ELR (cell line): ENCODE measurements around the gene HTRA2.
"Not testable (repeated sequence)": the region's sequence is repeated elsewhere in the genome, so short reads cannot be mapped to it uniquely, and the experiment has no call there.

Experiments
- DNase-seq: peaks from one replicate; pipeline ENCODE4 v3.0.0-alpha.2; 2015; ENCODE audit warnings: low read depth

The HTRA2 gene

DNA sequence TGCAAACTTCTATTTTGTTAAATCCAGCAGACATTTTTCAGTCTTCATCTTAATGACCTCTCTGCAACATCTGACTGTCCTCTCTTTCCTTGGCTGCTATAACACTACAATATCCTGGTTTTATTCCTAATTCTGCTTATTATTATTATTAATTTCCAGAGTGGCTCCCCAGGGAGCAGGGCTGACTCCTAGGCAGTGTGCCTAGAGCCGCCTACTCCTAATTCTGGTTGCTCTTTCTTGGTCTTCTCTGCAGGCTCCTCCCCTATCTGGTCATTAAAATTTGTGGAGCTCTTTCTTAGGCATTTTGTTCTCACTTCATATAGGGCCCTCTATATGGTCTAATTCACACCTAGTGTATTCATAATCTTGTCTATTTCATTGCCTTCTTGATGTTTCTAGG, 13.2 kb downstream of the HTRA2 start:
- DNase-seq: no peak

DNA sequence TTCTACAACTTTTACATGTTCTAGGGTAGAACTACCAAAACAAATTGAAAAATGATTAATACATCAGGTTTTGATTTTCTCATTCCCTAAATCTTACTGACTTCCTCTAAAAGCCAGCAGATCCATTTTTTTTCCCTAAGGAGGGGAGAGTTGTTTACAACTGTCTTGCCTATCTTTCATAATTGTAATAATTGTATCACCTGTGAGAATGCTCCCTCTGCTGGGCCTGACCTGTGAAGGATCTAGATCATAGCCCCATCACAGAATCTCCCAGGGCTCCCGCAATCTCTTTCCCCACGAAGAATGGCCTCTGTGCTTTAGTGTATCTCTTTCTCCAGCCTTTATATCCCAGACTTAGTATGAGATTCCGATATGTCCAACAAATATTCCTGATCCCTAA, 14.9 kb downstream of the HTRA2 start:
- DNase-seq: peak; percentile 31

DNA sequence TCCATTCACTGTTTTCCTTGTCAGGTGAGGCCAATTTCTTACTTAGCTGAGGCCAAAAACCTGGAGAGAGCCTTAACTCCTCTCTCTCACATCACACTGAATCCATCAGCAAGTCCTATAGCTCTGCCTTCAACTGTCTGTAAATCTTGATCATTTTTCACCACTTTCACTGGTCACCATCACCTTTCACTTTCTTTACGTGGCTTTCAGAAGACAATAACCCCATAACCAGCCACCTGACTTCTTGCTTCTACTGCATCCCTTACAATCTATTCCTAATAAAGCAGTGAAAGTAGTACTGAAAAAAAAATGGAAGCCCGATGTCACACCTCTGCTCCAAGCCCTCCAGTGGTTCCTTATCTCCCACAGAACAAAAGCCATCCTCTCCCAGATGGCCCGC, 16.3 kb downstream of the HTRA2 start:
- DNase-seq: no peak

DNA sequence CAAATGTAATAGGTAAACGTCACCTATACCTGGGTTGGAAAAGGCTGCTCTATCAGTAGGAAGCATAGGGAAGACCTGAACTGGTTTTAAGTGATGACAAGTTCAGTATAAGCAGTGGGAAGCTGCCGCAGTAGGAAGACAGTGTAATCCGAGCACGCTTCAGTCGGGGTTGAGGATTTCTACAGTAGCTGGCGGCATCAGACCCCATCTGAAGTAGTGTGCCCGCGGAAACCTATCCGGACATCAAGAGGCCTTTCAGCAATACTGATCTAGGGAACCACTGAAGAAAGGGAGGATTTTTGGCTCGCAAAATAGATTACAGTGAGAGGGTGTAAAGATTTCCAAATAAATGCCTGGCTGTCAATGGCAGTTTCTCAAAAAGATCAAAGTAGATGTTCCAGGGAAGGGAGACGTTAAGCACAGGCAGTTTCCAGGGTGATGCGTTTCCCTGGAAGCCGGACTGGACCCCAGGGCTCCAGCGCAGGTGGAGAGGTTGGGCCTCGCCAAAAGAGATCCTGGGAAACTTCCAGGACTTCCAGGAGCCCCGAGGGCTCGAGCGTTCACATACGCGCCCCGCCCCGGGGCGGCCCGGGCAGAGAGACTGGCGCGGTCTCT, 18.7 kb downstream of the HTRA2 start:
- DNase-seq: no peak

DNA sequence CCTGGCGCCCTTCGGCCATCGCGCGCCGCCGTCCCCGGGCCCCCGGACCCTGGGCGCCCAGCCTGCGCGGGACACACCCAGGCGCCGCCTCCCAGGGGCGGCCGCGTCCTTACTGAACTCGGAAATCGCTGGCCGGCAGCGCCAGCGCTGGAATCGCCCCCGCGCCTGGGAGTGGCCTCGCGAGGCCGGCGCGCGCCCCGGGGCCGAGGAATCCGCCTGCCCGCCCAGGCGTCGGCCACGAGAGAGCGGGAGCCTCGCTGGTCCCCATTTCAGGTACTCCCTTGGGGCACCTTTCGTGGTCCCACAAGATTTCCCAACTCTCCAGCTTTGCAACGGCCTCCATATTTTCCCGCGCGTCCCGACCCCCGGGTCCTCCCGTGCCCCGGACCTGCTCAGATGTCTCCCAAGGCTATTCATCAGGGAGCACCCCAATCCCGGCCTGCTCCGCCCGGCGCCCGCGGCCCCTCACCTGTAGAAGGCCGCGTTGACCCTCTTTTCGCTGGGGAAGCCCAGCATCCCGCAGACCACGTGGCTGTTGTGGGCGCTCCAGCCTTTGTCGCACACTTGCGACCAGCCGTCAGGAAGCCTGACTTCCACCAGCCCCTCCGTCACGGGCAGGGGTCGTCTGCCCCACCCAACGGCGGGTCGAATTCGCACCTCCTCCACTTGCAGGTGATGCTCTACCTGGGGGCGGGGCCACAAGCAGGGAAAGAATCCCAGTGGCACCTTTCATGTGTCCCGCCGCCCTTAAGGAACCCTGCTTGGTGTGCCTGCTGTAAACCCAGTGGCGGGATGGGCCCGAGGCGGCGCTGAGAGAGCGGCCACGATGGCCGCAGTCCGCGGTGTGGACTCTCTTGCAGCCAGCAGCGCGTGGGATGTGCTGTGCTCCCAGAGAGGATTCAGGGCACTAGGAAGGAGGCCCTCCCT, 19.4 kb downstream of the HTRA2 start:
- DNase-seq: peak; percentile 80

DNA sequence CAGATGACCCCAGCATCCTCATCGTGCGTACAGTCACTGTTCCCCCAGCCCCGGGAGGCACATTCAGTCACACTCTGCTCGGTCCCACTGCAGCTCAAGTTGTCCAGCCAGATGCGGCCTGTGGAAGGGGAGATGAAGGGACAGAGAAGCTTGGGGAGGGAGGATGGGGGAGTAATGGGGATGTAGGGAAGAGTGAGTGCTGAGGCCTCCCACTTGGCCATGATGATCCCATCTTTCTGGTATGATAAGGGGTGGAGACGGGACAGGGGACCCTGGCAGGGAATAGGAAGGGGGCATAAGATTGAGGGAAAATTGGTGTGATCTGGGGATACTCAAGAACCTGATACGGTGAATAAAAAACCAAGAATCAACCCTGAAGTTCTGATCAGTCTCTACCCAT, 20.5 kb downstream of the HTRA2 start:
- DNase-seq: no peak

DNA sequence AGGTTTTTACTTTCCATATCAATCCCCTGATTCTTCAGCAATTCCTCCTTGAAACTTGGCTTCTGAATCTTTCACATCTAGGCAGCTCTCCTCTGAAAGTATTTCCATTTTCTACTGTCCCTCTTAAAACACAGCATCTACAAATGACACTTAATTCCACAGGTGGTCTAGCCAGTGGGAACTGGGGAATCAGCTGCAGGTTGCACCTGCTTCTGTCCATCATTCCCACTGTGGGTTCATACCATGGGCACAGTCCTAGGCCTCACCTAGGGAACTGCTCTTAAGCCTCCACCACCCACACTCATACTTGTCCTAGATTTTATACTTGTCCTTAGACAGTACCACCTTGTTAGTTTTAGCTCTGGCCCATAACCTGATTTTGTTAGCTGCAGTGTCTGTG, 21.8 kb downstream of the HTRA2 start:
- DNase-seq: no peak

DNA sequence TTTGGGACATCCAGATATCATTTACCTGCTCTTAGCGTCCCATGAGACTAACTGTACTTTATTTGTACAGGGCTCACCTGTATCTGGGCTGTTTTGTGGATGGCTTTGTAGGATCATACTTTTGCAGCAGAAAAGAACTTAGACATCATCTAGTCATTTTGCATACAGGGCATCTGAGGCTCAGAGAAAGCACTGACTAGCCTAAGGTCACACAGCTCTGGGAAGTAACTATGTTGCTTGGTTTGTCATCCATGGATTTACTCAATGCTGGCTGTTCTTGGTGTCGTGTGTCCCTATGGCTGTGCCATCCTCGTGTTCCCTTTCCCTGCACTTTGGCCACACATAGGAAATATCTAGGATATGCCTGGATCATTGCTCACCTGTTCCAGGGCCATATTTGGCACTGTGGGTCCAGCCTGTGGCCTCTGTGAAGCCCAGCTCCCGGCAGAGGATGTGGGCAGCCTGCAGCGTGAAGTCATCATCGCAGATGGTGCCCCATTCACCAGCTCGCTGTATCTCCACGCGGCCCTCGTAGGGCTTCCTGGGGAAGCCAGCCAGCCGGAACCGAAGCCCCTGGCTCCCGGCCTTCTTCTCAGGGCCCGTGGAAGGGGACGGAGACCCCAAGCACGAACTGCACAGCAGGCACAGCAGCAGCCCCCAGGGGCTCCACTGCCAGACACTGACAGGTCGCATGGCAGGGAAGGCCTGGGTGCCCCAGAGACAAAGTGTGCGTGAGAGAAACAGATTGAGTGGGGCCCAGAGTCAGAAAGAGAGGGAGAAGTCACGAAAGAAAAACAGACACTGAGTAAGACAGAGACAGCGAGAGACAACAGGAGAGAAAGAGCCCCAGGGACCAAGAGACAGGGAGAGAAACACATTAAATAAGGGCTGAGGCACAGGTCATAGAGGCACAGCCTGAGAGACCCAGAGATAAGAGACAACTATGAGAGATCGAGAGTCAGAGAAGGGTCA, 22.5 kb downstream of the HTRA2 start:
- no peak for DNase-seq

DNA sequence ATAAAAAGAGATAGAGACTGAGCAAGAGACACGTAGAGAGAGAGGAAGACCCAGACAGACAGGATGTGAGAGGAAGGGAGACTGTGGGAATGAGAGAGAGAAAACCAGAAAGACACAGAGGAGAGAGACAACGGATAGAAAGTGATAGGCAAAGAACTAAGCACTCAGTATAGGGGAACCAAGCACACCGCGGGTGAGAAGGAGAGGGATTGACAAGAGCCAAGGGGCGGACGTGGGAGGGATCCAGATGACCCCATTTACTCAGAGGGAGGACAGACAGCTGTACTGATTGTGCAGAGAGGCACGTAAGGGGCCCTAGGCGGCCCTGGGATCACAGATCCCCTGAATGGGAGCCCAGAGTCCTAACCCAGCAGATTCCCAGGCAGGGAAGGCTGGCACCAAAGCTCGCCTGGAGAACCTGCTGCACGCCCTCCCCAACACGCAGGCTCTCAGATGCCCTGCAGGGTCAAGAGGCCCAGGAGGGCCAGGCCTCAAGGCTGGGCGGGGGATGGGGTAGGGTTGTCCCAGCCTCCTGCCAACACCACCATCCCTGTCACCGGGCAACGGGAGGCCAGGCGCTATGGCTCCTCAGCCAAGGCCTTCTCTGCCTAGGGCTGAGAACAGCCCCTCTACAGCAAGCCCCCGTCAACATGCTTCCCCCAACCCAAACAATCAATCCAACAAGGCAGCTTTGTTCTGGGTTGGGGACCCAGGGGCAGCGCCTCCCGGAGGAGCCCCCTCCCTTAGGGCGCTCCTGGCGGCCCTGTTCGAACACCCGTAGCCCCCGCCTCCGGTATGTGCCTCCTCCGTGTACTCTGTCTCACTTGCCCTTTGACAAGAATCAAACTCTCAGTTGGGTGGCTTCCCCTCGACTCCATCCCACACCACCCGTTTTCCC, 23.4 kb downstream of the HTRA2 start:
- no peak for DNase-seq

DNA sequence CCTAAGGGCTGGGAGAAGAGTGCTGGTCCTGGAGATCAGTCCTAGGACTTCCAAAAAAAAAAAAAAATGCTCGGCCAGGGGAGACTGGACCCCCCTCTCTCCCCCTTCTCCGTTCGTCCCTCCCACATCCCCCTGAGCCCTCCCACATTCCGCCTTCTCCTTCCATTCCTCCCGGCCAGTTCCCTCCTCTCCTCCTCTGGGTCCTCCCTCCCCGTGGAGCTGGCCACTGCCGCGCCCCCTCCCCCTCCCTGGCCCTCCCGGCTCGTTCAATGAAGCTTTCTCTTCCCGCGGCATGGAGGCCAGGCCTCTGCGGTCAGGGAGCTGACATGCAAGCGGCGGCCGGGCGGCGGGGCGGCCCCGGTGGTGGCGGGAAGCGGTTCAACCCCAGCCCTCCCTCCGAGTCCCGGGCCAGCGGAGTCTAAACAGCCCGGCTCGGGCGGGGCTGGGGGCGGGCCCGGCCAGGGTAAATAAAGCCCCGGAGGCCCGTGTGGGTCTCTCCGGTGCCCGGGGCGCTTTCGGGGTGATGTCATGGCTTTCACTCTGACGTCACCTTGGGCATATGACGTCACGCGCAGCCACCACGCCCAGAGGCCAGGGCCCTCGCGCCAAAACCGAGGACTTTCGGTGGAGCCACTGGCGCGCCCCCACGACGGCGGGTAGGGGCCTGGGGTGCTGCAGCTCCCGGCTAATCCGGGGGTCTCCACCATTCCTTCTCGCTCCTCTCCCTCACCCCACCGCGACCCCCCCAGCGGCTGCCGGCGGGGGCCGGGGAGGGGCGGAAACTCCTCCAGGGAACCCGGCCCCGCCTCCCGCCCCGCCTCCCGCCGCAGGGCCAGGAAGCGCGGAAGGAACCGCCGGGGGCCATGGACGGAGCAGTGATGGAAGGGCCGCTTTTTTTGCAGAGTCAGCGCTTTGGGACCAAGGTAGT, 24.4 kb downstream of the HTRA2 start, which contains the start of the genes DOK1 and LOXL3:
DOK1 (plus strand) TSS at position 829 of the 928 bp plus-strand sequence; CDS start at position 864, 35 bp downstream.
LOXL3 (minus strand) TSS at position 51 of the 928 bp plus-strand sequence. CDS start 1,308 bp downstream, outside the sequence.
- DNase-seq: peak; percentile 89

DNA sequence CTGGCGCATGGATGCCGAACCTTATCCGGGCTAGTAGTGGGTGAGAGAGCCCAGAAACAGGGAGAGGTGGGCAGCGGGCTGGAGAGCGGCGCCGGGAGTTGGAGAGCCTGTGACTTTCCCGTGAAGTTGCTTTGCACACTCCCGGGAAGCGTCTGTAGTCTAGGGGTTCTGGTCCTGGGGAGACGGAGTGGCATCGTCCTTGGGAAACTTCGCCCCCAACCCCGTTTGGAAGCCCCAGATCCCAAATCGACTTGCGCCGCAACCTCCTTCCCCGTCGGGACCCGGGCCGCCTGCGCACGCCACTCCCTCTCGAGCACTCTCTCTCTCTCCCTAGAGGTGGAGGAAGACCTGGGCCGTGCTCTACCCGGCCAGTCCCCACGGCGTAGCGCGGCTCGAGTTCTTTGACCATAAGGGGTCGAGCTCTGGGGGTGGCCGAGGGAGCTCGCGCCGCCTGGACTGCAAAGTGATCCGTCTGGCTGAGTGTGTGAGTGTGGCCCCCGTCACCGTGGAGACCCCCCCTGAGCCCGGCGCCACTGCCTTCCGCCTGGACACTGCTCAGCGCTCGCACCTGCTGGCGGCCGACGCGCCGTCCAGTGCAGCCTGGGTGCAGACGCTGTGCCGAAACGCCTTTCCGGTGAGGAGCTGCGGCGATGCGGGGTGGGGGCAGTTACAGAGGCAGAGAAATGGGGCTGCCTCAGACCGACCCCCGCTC, 25.2 kb downstream of the HTRA2 start:
- DNase-seq: no peak

DNA sequence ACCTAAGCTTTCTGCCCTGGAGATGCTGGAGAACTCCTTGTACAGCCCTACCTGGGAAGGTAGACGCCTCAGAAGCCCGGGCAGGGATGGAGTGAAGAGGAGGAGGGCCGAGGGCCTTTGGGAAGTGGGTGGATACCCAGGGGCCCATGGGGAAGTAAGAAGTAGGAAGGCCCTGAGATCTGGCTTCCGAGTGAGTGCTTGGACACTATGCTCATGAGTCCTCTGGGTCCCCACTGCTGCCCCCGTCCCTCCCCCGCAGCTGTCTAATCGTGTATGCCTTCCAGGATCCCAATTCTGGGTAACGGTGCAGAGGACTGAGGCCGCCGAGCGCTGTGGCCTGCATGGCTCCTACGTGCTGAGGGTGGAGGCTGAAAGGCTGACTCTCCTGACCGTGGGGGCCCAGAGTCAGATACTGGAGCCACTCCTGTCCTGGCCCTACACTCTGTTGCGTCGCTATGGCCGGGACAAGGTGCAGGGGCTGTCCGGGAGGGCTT, 25.9 kb downstream of the HTRA2 start:
- DNase-seq: no peak

DNA sequence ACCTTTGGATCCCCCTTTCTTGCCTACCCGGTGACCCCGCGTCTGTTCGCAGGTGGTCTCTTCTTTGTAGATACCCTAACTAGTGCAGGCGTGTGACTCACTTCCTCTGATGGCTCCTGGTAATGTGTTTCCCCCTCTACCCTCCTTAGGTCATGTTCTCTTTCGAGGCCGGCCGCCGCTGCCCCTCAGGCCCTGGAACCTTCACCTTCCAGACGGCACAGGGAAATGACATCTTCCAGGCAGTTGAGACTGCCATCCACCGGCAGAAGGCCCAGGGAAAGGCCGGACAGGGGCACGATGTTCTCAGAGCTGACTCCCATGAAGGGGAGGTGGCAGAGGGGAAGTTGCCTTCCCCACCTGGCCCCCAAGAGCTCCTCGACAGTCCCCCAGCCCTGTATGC, 26.4 kb downstream of the HTRA2 start:
- no peak for DNase-seq

DNA sequence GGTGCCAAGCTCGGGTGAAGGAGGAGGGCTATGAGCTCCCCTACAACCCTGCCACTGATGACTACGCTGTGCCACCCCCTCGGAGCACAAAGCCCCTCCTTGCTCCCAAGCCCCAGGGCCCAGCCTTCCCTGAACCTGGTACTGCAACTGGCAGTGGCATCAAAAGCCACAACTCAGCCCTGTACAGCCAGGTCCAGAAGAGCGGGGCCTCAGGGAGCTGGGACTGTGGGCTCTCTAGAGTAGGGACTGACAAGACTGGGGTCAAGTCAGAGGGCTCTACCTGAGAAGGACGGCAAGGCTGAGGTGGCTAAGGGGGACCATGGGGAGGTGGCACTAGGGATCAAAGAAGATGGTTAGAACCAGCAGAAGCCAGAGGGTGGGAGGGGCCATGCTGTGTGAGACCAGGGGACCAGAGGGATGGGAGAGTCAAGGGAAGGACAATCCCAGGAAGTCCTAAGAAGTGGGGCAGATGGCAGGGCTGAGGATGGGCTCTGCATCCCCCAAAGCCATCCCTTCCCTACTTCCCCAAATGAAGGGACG, 27.2 kb downstream of the HTRA2 start:
- DNase-seq: no peak

DNA sequence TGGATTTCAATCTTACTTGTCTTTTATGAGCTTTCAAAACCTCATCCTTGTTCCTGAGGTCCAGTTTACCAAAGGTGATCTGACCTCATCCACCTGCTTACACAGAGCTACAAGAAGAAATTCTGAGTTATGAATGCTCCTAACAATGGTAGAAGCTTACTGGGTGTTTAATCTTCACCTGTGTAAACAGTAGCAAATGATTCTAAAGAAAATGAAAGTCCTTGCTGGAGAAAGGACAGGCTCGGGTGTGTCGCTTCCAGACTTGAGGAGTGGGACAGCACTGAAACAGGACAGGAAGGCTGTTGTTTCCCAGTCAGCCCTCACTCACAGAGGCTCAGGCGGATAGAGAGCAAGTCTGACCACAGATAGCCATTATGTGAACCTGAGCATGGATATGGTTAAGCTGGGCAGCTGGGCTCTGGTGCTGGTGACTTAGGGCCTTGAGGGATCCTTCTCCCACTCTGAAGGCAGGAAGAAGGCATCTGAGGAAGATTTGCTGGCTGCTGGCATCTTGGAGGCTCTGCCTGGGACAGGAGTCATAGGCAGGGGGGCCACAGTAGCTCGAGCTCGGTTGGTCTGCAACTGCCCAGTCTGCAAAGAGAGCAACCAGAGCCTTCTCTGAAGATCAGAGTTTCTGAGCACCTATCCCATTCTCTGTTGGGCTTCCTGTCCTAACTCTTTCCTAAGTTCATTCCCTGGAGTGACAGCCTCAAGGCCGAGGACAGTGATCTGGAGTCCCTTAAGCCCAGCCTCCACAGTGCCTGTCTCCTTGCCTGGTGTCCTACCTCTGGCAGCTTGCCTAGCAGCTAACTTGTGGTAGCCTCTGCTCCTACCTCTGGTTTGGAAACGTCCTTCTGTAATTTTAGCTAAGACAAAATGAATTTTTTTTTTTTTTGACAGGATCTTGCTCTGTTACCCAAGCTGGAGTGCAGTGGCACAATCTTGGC, 28.8 kb downstream of the HTRA2 start:
- no peak for DNase-seq

DNA sequence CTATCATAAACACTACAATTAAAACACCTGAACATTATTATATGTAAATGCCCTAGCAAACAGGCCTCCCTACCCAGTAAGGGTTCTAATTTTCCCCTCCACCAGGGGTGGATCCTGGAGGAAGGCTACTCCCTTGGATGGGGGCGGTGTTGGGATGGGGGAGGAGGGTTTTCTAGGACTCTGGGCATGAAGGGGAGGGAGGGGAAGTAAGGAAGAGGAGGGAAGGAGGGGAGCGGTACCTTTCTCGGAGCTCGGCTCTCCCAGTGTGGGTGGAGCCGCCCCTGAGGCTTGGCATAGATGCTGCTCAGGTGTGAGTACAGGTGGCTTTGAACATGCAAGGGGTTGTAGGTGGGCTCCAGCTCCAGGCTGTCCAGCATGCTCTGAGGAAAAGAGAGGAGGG, 30.2 kb downstream of the HTRA2 start:
- no peak for DNase-seq

DNA sequence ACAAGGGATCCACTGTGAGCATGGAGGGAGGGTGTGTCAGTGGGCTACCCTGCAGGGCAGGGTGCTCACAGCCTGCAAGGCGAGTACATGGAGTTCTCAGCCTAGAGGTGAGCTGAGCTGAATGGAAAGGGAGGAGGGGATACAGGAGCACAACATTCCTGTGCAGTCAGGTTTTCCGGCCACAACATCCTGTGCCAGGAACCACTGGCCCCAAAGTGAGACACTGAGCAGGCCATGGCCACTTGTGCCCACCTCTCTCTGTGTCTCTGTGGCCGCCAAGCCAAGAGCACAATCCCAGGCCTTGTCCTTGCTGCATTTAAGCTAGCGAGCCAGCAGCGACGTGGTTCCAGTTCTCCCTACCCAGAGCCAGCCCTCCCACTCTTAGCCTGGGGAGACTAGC, 30.9 kb downstream of the HTRA2 start:
- DNase-seq: peak; percentile 30

DNA sequence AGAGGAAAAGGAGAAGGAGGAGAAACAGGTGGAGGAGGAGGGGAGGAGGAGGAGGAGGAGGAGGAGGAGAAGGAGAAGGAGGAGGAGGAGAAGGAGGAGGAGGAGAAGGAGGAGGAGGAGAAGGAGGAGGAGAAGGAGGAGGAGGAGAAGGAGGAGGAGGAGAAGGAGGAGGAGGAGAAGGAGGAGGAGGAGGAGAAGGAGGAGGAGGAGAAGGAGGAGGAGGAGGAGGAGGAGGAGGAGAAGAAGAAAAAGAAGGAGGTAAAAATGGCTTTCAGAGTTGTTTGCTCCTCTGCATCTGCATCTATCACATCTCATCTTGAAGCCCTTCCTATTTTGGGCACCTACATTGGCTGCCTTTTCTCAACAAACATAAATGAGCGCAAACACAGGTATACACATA, 31.3 kb downstream of the HTRA2 start:
- DNase-seq: not testable (repeated sequence)
